Neuronal stem cell (in vitro differentiated cells): ENCODE measurements around the gene MALAT1.

Experiments
- DNase-seq: peaks from one replicate; pipeline ENCODE4 v3.0.0-alpha.2; 2013; ENCODE audit warnings: low spot score
- H2AFZ ChIP-seq: one replicate; pipeline ENCODE4 v1.6.1; 2013; ENCODE audit warnings: mild to moderate bottlenecking, low read length, inconsistent platforms
- H2AK5ac ChIP-seq: 2 replicates; pipeline ENCODE4 v1.6.1; 2013; ENCODE audit warnings: low read depth, mild to moderate bottlenecking, inconsistent platforms, low read length, moderate library complexity, mixed read lengths
- H2BK120ac ChIP-seq: 2 replicates; pipeline ENCODE4 v1.6.1; 2013; ENCODE audit warnings: low read depth, mild to moderate bottlenecking, inconsistent platforms, low read length, moderate library complexity, mixed read lengths
- H2BK12ac ChIP-seq: one replicate; pipeline ENCODE4 v1.6.1; 2013; ENCODE audit warnings: low read length, inconsistent platforms
- H2BK15ac ChIP-seq: 2 replicates; pipeline ENCODE4 v1.6.1; 2013; ENCODE audit warnings: mild to moderate bottlenecking, low read length, inconsistent platforms, mixed read lengths
- H2BK5ac ChIP-seq: one replicate; pipeline ENCODE4 v1.6.1; 2013; ENCODE audit warnings: inconsistent platforms, mild to moderate bottlenecking, low read length, moderate library complexity
- H3K14ac ChIP-seq: one replicate; pipeline ENCODE4 v1.6.1; 2013; ENCODE audit warnings: low read length, inconsistent platforms
- H3K18ac ChIP-seq: 2 replicates; pipeline ENCODE4 v1.6.1; 2013; ENCODE audit warnings: low read length, inconsistent platforms
- H3K23ac ChIP-seq: 2 replicates; pipeline ENCODE4 v1.6.1; 2013; ENCODE audit warnings: low read depth, mild to moderate bottlenecking, mixed read lengths, low read length, inconsistent platforms; ENCODE audit not compliant: poor library complexity
- H3K27ac ChIP-seq: replicated peaks from 3 replicates; pipeline ENCODE4 v1.5.1; 2013; ENCODE audit warnings: low read length, inconsistent platforms
- H3K27me3 ChIP-seq, 3 experiments: 2 replicates each; pipeline ENCODE4 v1.6.1; 2013; ENCODE audit warnings: low read length in 3 of 3, mild to moderate bottlenecking in 2 of 3, inconsistent platforms in 1 of 3, low read depth in 1 of 3, mixed read lengths in 1 of 3, moderate library complexity in 1 of 3; ENCODE audit not compliant: control insufficient read depth in 3 of 3, insufficient read depth in 3 of 3
- H3K36me3 ChIP-seq, 2 donors: replicated peaks in 1 of 2; 2 replicates each; pipeline ENCODE4 v1.6.1; 2013; ENCODE audit warnings: low read length in 2 of 2; ENCODE audit not compliant: control insufficient read depth in 2 of 2, insufficient read depth in 2 of 2
- H3K4ac ChIP-seq: 2 replicates; pipeline ENCODE4 v1.6.1; 2013; ENCODE audit warnings: inconsistent platforms, mild to moderate bottlenecking, low read length, moderate library complexity
- H3K4me1 ChIP-seq, 2 donors: 1 replicate in 1 of 2; 2 replicates in 1 of 2; pipeline ENCODE4 v1.6.1; 2013; ENCODE audit warnings: low read length in 2 of 2, low read depth in 1 of 2; ENCODE audit not compliant: control insufficient read depth in 2 of 2, insufficient read depth in 1 of 2
- H3K4me2 ChIP-seq: one replicate; pipeline ENCODE4 v1.6.1; 2013; ENCODE audit warnings: mild to moderate bottlenecking, low read length, inconsistent platforms; ENCODE audit not compliant: insufficient read depth, poor library complexity, severe bottlenecking
- H3K4me3 ChIP-seq, 2 donors: 2 replicates each; pipeline ENCODE4 v1.5.1; 2013; ENCODE audit warnings: low read length in 2 of 2, mild to moderate bottlenecking in 2 of 2, inconsistent platforms in 1 of 2, moderate library complexity in 1 of 2
- H3K79me1 ChIP-seq: one replicate; pipeline ENCODE4 v1.6.1; 2013; ENCODE audit warnings: low read depth, mild to moderate bottlenecking, inconsistent platforms, low read length, moderate library complexity
- H3K9ac ChIP-seq: one replicate; pipeline ENCODE4 v1.6.1; 2013; ENCODE audit warnings: mild to moderate bottlenecking, low read depth, low read length, inconsistent platforms; ENCODE audit not compliant: poor library complexity
- H3K9me3 ChIP-seq, 2 donors: replicated peaks in 1 of 2; 2 replicates each; pipeline versions ENCODE3 to v1.6.1; 2013; ENCODE audit warnings: low read length in 2 of 2, mild to moderate bottlenecking in 2 of 2, inconsistent platforms in 1 of 2, low read depth in 1 of 2, mixed read lengths in 1 of 2, moderate library complexity in 1 of 2; ENCODE audit not compliant: control insufficient read depth in 2 of 2, insufficient read depth in 1 of 2
- H4K8ac ChIP-seq: one replicate; pipeline ENCODE4 v1.6.1; 2013; ENCODE audit warnings: low read depth, mild to moderate bottlenecking, inconsistent platforms, low read length, moderate library complexity
- H4K91ac ChIP-seq: one replicate; pipeline ENCODE4 v1.6.1; 2013; ENCODE audit warnings: low read length, low read depth, mild to moderate bottlenecking, inconsistent platforms; ENCODE audit not compliant: poor library complexity
- WGBS, 2 donors: extraction: QIAGEN DNeasy Blood & Tissue Kit; methylation state at CpG; one replicate each; pipeline ENCODE4 v1.1.7; 2013; ENCODE audit warnings: missing lambda C conversion rate in 2 of 2, mixed read lengths in 1 of 2; ENCODE audit not compliant: insufficient read length in 2 of 2, insufficient replicate concordance in 1 of 2; ENCODE audit errors: extremely low coverage in 2 of 2; 5-methylcytosine and 5-hydroxymethylcytosine counted together

The MALAT1 gene

DNA sequence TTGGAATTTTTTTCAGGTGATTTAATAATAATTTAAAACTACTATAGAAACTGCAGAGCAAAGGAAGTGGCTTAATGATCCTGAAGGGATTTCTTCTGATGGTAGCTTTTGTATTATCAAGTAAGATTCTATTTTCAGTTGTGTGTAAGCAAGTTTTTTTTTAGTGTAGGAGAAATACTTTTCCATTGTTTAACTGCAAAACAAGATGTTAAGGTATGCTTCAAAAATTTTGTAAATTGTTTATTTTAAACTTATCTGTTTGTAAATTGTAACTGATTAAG is 3.4 kb downstream of the MALAT1 start:
- Histone ChIP-seq H2AK5ac (no peak overlapping the region), H3K27me3 (no peaks in the 10 kb centered on the region), H2BK5ac (no peak overlapping the region), H2AFZ (no peak overlapping the region), H3K23ac (no peak overlapping the region), H3K79me1 (no peaks in the 10 kb centered on the region), H3K9me3 (no peaks in the 10 kb centered on the region), H4K8ac (no peak overlapping the region), H3K4me1 (peaks cover 2 to 9% of the 10 kb centered on the region in 2 donors), H3K9ac (no peak overlapping the region), H4K91ac (no peak overlapping the region), H3K4ac (no peak overlapping the region), H2BK120ac (no peak overlapping the region), H2BK15ac (no peak overlapping the region), H3K18ac (no peak overlapping the region), H3K14ac (no peak overlapping the region), H2BK12ac (no peak overlapping the region), H3K27ac (no peak overlapping the region), H3K4me2 (no peak overlapping the region), H3K36me3 (peaks cover 46 to 70% of the 10 kb centered on the region in 2 donors), H3K4me3 (peak overlapping the region; percentile 72 to 87)
- DNase-seq, result no peak

DNA sequence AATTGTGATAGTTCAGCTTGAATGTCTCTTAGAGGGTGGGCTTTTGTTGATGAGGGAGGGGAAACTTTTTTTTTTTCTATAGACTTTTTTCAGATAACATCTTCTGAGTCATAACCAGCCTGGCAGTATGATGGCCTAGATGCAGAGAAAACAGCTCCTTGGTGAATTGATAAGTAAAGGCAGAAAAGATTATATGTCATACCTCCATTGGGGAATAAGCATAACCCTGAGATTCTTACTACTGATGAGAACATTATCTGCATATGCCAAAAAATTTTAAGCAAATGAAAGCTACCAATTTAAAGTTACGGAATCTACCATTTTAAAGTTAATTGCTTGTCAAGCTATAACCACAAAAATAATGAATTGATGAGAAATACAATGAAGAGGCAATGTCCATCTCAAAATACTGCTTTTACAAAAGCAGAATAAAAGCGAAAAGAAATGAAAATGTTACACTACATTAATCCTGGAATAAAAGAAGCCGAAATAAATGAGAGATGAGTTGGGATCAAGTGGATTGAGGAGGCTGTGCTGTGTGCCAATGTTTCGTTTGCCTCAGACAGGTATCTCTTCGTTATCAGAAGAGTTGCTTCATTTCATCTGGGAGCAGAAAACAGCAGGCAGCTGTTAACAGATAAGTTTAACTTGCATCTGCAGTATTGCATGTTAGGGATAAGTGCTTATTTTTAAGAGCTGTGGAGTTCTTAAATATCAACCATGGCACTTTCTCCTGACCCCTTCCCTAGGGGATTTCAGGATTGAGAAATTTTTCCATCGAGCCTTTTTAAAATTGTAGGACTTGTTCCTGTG is 3.9 kb downstream of the MALAT1 start:
- no peak overlapping the region for H3K14ac ChIP-seq
- H3K9ac ChIP-seq, result no peak overlapping the region
- no peak overlapping the region for H2BK5ac ChIP-seq
- H2AFZ ChIP-seq, result no peak overlapping the region
- no peaks in the 10 kb centered on the region for H3K27me3 ChIP-seq
- H3K18ac ChIP-seq, result no peak overlapping the region
- H3K79me1 ChIP-seq, result no peaks in the 10 kb centered on the region
- peak overlapping the region; percentile 50 for H3K4me2 ChIP-seq
- peaks cover 2 to 10% of the 10 kb centered on the region in 2 donors for H3K4me1 ChIP-seq
- no peak overlapping the region for H2BK15ac ChIP-seq
- no CpG with 5 or more reads among the region's 6 CpGs for WGBS, 2 donors
- H3K36me3 ChIP-seq, result peaks cover 46 to 74% of the 10 kb centered on the region in 2 donors
- H2AK5ac ChIP-seq, result no peak overlapping the region
- H3K9me3 ChIP-seq, result no peaks in the 10 kb centered on the region
- H3K4ac ChIP-seq, result no peak overlapping the region
- H2BK120ac ChIP-seq, result no peak overlapping the region
- H4K8ac ChIP-seq, result no peak overlapping the region
- no peak overlapping the region for H4K91ac ChIP-seq
- DNase-seq, result no peak
- peak overlapping the region; percentile 72 to 86 for H3K4me3 ChIP-seq
- H2BK12ac ChIP-seq, result no peak overlapping the region
- no peak overlapping the region for H3K27ac ChIP-seq
- no peak overlapping the region for H3K23ac ChIP-seq

DNA sequence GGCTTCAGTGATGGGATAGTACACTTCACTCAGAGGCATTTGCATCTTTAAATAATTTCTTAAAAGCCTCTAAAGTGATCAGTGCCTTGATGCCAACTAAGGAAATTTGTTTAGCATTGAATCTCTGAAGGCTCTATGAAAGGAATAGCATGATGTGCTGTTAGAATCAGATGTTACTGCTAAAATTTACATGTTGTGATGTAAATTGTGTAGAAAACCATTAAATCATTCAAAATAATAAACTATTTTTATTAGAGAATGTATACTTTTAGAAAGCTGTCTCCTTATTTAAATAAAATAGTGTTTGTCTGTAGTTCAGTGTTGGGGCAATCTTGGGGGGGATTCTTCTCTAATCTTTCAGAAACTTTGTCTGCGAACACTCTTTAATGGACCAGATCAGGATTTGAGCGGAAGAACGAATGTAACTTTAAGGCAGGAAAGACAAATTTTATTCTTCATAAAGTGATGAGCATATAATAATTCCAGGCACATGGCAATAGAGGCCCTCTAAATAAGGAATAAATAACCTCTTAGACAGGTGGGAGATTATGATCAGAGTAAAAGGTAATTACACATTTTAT is 4.6 kb downstream of the MALAT1 start:
- Histone ChIP-seq H3K4me1 (peaks cover 2 to 10% of the 10 kb centered on the region in 2 donors), H3K9ac (no peak overlapping the region), H3K79me1 (no peaks in the 10 kb centered on the region), H4K91ac (no peak overlapping the region), H3K27me3 (no peaks in the 10 kb centered on the region), H2BK12ac (no peak overlapping the region), H3K4me2 (peak overlapping the region; percentile 50), H4K8ac (no peak overlapping the region), H2BK5ac (no peak overlapping the region), H3K14ac (no peak overlapping the region), H3K27ac (no peak overlapping the region), H2AFZ (no peak overlapping the region), H2AK5ac (no peak overlapping the region), H2BK120ac (no peak overlapping the region), H3K9me3 (no peaks in the 10 kb centered on the region), H3K18ac (no peak overlapping the region), H2BK15ac (no peak overlapping the region), H3K36me3 (peaks cover 46 to 74% of the 10 kb centered on the region in 2 donors), H3K4ac (no peak overlapping the region), H3K23ac (no peak overlapping the region), H3K4me3 (peak overlapping the region; percentile 72 to 86)
- WGBS, 2 donors, result no CpG with 5 or more reads among the region's 3 CpGs
- DNase-seq, result no peak

DNA sequence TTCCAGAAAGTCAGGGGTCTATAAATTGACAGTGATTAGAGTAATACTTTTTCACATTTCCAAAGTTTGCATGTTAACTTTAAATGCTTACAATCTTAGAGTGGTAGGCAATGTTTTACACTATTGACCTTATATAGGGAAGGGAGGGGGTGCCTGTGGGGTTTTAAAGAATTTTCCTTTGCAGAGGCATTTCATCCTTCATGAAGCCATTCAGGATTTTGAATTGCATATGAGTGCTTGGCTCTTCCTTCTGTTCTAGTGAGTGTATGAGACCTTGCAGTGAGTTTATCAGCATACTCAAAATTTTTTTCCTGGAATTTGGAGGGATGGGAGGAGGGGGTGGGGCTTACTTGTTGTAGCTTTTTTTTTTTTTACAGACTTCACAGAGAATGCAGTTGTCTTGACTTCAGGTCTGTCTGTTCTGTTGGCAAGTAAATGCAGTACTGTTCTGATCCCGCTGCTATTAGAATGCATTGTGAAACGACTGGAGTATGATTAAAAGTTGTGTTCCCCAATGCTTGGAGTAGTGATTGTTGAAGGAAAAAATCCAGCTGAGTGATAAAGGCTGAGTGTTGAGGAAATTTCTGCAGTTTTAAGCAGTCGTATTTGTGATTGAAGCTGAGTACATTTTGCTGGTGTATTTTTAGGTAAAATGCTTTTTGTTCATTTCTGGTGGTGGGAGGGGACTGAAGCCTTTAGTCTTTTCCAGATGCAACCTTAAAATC is 5.3 kb downstream of the MALAT1 start:
- H2BK12ac ChIP-seq, result no peak overlapping the region
- H3K23ac ChIP-seq, result no peak overlapping the region
- no peak overlapping the region for H3K27ac ChIP-seq
- H2AK5ac ChIP-seq, result no peak overlapping the region
- H3K14ac ChIP-seq, result no peak overlapping the region
- H3K27me3 ChIP-seq, result no peaks in the 10 kb centered on the region
- H2AFZ ChIP-seq, result no peak overlapping the region
- no peak overlapping the region for H3K18ac ChIP-seq
- no peaks in the 10 kb centered on the region for H3K9me3 ChIP-seq
- no peak overlapping the region for H2BK120ac ChIP-seq
- H3K36me3 ChIP-seq, result peaks cover 46 to 74% of the 10 kb centered on the region in 2 donors
- peaks cover 2 to 10% of the 10 kb centered on the region in 2 donors for H3K4me1 ChIP-seq
- H3K4me3 ChIP-seq, result peak overlapping the region; percentile 72 to 75
- no peak overlapping the region for H3K9ac ChIP-seq
- no peak overlapping the region for H2BK15ac ChIP-seq
- H4K8ac ChIP-seq, result no peak overlapping the region
- H4K91ac ChIP-seq, result no peak overlapping the region
- DNase-seq, result no peak
- no peak overlapping the region for H3K4ac ChIP-seq
- no peaks in the 10 kb centered on the region for H3K79me1 ChIP-seq
- no CpG with 5 or more reads among the region's 3 CpGs for WGBS, 2 donors
- H3K4me2 ChIP-seq, result peak overlapping the region; percentile 60
- no peak overlapping the region for H2BK5ac ChIP-seq
